K562 (cell line): ENCODE data around the gene LRP1B. TPM values are rescaled to one million over a fixed set of nuclear protein-coding genes. Genes with fewer than 3 reads are reported as not detected.

Experiments used
- ATAC-seq: fragments of 200-7000 bp; cut with Tn5 transposase; 3 replicates; pipeline ENCODE4 v1.9.1; 2020; ENCODE audit warnings: moderate library complexity
- BruUV-seq: library from RNA; stranded (reverse); fragments of 400-500 nt; replicated peaks from 2 replicates; lab custom pipeline; 2021; lab: Mats Ljungman, UMichigan
- CTCF ChIA-PET: fragments of 300-600 bp; formaldehyde crosslinking; extraction: SDS; loops from one replicate; lab custom pipeline; 2021; ENCODE audit warnings: low intra/inter-chr PET ratio; lab: Yijun Ruan, JAX
- POLR2A ChIA-PET: fragments of 300-600, 350-650 bp; sonication (Branson Sonifier 250); formaldehyde crosslinking; extraction: SDS; loops from one replicate; lab custom pipeline; 2021; ENCODE audit warnings: antibody characterized with exemption, inconsistent platforms; lab: Yijun Ruan, JAX
- DNase-seq, 4 experiments: peaks; one replicate each; pipeline versions ENCODE4 v3.0.0 to v3.0.0-alpha.2; 2011 to 2018; ENCODE audit warnings: low spot score in 3 of 4, mixed read lengths in 3 of 4; ENCODE audit errors: extremely low read depth in 1 of 4
- FAIRE-seq: peaks from 2 replicates; lab custom pipeline; 2011; peaks lifted over from hg19 to GRCh38; lab: Jason Lieb, UNC
- H2AFZ ChIP-seq: 2 replicates; pipeline ENCODE4 v1.6.0; 2011; ENCODE audit warnings: low read depth, low read length, control low read depth, inconsistent platforms
- H3K27ac ChIP-seq: fragments of 200-600 bp; 3 replicates; pipeline ENCODE4 v1.8.0; 2011; ENCODE audit warnings: low read depth, mild to moderate bottlenecking, control low read depth, inconsistent platforms, low read length, moderate library complexity, mixed read lengths; ENCODE audit errors: extremely low read depth
- H3K27me3 ChIP-seq, 2 experiments: fragments of 300-600 bp in 1 of 2; 2 replicates in 1 of 2; 3 replicates in 1 of 2; pipeline versions ENCODE4 v1.6.0 to v1.8.0; 2011; ENCODE audit warnings: inconsistent platforms in 2 of 2, low read length in 2 of 2, mild to moderate bottlenecking in 1 of 2, mixed read lengths in 1 of 2, moderate library complexity in 1 of 2; ENCODE audit not compliant: control insufficient read depth in 2 of 2, insufficient read depth in 2 of 2
- H3K36me3 ChIP-seq: fragments of 300-600 bp; 3 replicates; pipeline ENCODE4 v1.8.0; 2011; ENCODE audit warnings: mild to moderate bottlenecking, low read length, inconsistent platforms; ENCODE audit not compliant: control insufficient read depth, insufficient read depth
- H3K4me1 ChIP-seq, 2 experiments: fragments of 200-600 bp in 1 of 2; replicated peaks in 1 of 2; 2 replicates in 1 of 2; 3 replicates in 1 of 2; pipeline versions ENCODE4 v1.5.1 to v1.8.0; 2011; ENCODE audit warnings: inconsistent platforms in 2 of 2, low read length in 2 of 2, mild to moderate bottlenecking in 1 of 2, mixed read lengths in 1 of 2, moderate library complexity in 1 of 2; ENCODE audit not compliant: control insufficient read depth in 2 of 2, insufficient read depth in 2 of 2
- H3K4me2 ChIP-seq: 2 replicates; pipeline ENCODE4 v1.6.1; 2011; ENCODE audit warnings: low read length, control low read depth, inconsistent platforms, mixed read lengths; ENCODE audit not compliant: insufficient read depth
- H3K4me3 ChIP-seq: fragments of 200-600 bp; sonication (generic), shearing (Covaris generic); 2 replicates; pipeline ENCODE4 v1.5.1; 2016; ENCODE audit warnings: control low read depth, inconsistent platforms
- H3K79me2 ChIP-seq: fragments of 200-600 bp; 3 replicates; pipeline ENCODE4 v1.8.0; 2011; ENCODE audit warnings: low read length, inconsistent platforms; ENCODE audit not compliant: control insufficient read depth, insufficient read depth
- H3K9ac ChIP-seq, 2 experiments: 2 replicates each; pipeline versions ENCODE4 v1.6.0 to v1.6.1; 2011; ENCODE audit warnings: low read depth in 2 of 2, low read length in 2 of 2, control low read depth in 1 of 2, inconsistent platforms in 1 of 2, mild to moderate bottlenecking in 1 of 2, mixed read lengths in 1 of 2; ENCODE audit not compliant: insufficient read depth in 1 of 2
- H3K9me1 ChIP-seq: one replicate; pipeline ENCODE4 v1.6.0; 2011; ENCODE audit warnings: inconsistent platforms, mild to moderate bottlenecking, low read length, moderate library complexity; ENCODE audit not compliant: control insufficient read depth, insufficient read depth
- H3K9me3 ChIP-seq: replicated peaks from 2 replicates; pipeline ENCODE4 v1.5.1; 2011; ENCODE audit warnings: low read depth, low read length, inconsistent platforms; ENCODE audit not compliant: control insufficient read depth, insufficient read depth
- H4K20me1 ChIP-seq: replicated peaks from 2 replicates; pipeline ENCODE4 v1.6.1; 2011; ENCODE audit warnings: low read length, inconsistent platforms, mixed read lengths; ENCODE audit not compliant: control insufficient read depth, insufficient read depth
- BCL6 ChIP-seq: fragments of 250-450 bp; sonication (Bioruptor Pico); IDR thresholded peaks from 2 replicates; pipeline ENCODE4 v1.4.0; 2020
- ELF1 ChIP-seq: fragments of 200-800 bp; sonication (Bioruptor generic); IDR thresholded peaks from 2 replicates; pipeline ENCODE4 v1.6.1; 2016; ENCODE audit warnings: missing genetic modification characterization, missing compliant biosample characterization
- EWSR1 ChIP-seq: fragments of 450-650 bp; IDR thresholded peaks from 2 replicates; pipeline ENCODE4 v1.6.1; 2018; ENCODE audit warnings: borderline replicate concordance, mild to moderate bottlenecking, low read depth, moderate library complexity; ENCODE audit not compliant: partially characterized antibody
- GTF2A2 ChIP-seq: IDR thresholded peaks from 2 replicates; pipeline ENCODE4 v1.6.1; 2016; ENCODE audit warnings: mild to moderate bottlenecking, missing genetic modification characterization, missing compliant biosample characterization
- NELFE ChIP-seq: IDR thresholded peaks from 2 replicates; pipeline ENCODE4 v1.6.1; 2011; ENCODE audit warnings: mild to moderate bottlenecking; ENCODE audit not compliant: insufficient read depth, insufficient read length
- SMAD3 ChIP-seq: fragments of 450-650 bp; formaldehyde crosslinking; conservative IDR thresholded peaks from 2 replicates; pipeline ENCODE4 v1.4.0; 2020; ENCODE audit warnings: mild to moderate bottlenecking
- SREBF2 ChIP-seq: sonication (generic); formaldehyde crosslinking; IDR thresholded peaks from 2 replicates; pipeline ENCODE4 v1.4.0; 2020; ENCODE audit warnings: mild to moderate bottlenecking, missing genetic modification reagents
- TARDBP ChIP-seq: fragments of 450-650 bp; IDR thresholded peaks from 2 replicates; pipeline ENCODE4 v1.6.1; 2016
- THRB ChIP-seq: fragments of 450-650 bp; formaldehyde crosslinking; conservative IDR thresholded peaks from 2 replicates; pipeline ENCODE4 v1.4.0; 2022; ENCODE audit warnings: mild to moderate bottlenecking, missing genetic modification characterization
- ZNF449 ChIP-seq: fragments of 250-450 bp; sonication (Bioruptor Pico); IDR thresholded peaks from 2 replicates; pipeline ENCODE4 v1.8.0; 2022; ENCODE audit warnings: moderate library complexity, mild to moderate bottlenecking, inconsistent platforms
- WGBS: fragments of 100-300 bp; shearing (Covaris generic); methylation state at CpG from one replicate; pipeline ENCODE4 v1.1.6; 2016; ENCODE audit warnings: low coverage, mixed read lengths; ENCODE audit not compliant: insufficient coverage; ENCODE audit errors: missing lambda C conversion rate; 5-methylcytosine and 5-hydroxymethylcytosine counted together
- in situ Hi-C: fragments of 300-500 bp; cut with MboI; formaldehyde crosslinking; loops from 4 replicates; pipeline ENCODE4 v1.15.0; 2018; ENCODE audit warnings: inconsistent platforms, mixed read lengths
- intact Hi-C: fragments of 100-400 bp; cut with micrococcal nuclease; formaldehyde crosslinking; loops from 2 replicates; pipeline ENCODE4 v1.14.2; 2022
- polyA plus RNA-seq, 8 experiments: library from polyadenylated mRNA; depleted of rRNA in 4 of 8; stranded (reverse) in 5 of 8; unstranded in 3 of 8; fragments of >200 nt; fragmentation: Nextera tagmentation in 2 of 8; fragmentation: Illumina TruSeq in 1 of 8; extraction: Ambion mirVana in 2 of 8; extraction: Trizol in 1 of 8; gene quantifications; 2 replicates each; pipeline versions ENCODE4 v1.2.1 to v1.2.3, GENCODE V29; 2011 to 2014; ENCODE audit warnings: inconsistent platforms in 1 of 8, missing spikeins in 1 of 8
- total RNA-seq, 7 experiments: library from RNA; depleted of rRNA in 6 of 7; stranded (reverse); fragments of >200 nt in 6 of 7; fragmentation: Illumina TruSeq in 2 of 7; extraction: Trizol in 2 of 7; gene quantifications; 2 replicates each; pipeline versions ENCODE4 v1.2.1 to v1.2.3, GENCODE V29; 2011 to 2021; ENCODE audit warnings: low replicate concordance in 1 of 7

The LRP1B gene
- total and polyA plus RNA-seq, 9 of the 15 experiments (the other 6 are each of a cell fraction or from before 2014, with no cell fraction given): not detected

GRCh38 chr2:141362311-141362710, 768.5 kb downstream of the LRP1B start (continued):
- TF ChIP-seq THRB (CRISPR knock-in tag) (no peak), BCL6 (CRISPR knock-in tag) (no peak)

- ChIA-PET POLR2A (no interaction called here), CTCF (no interaction called here)
- WGBS: 15% methylated on average over 1 of the region's 1 CpG
- in situ Hi-C loops: no loop called here
- Histone ChIP-seq H3K79me2 (no peaks in the 10 kb centered on the region), H3K4me3 (no peak overlapping the region), H2AFZ (no peak overlapping the region), H4K20me1 (no peaks in the 10 kb centered on the region), H3K36me3 (no peaks in the 10 kb centered on the region), H3K9me3 (no peaks in the 10 kb centered on the region), H3K9me1 (no peaks in the 10 kb centered on the region), H3K4me1 (no peaks in the 10 kb centered on the region), H3K27ac (no peak overlapping the region), H3K4me2 (no peak overlapping the region), H3K27me3 (no peaks in the 10 kb centered on the region), H3K9ac (no peak overlapping the region)
- DNase-seq (no peak), FAIRE-seq (no peak), ATAC-seq (no peak)
- TF ChIP-seq ZNF449 (no peak), GTF2A2 (tag) (no peak), EWSR1 (no peak), ELF1 (no peak), SMAD3 (CRISPR knock-in tag) (no peak), TARDBP (no peak), SREBF2 (CRISPR knock-in tag) (no peak), NELFE (no peak)
- intact Hi-C loops: no loop called here
- no TSS peak for BruUV-seq
Measured at GRCh38 chr2:141348481-141348880, 782.3 kb downstream of the LRP1B start.
